ENCODE measurements around the gene CHPF2.

DNA sequence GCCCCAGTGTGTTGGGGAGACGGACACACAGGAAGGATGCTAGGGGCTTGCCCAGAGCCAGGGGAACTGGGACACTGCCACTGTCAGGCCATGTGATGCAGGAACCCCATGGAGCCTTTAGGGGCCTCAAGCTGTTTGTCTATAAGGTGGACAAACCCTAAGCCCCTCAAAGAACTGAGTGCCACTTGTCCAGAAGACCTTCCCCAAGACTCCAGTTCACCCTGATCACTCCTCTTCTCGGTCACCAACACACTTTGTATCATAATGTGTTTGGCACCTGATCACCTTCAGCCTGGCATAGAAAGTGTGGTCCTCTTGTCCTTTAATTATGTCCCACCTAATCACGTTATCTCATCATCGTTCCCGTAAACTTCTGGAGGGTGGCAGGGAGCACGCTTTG lies 22.7 kb upstream of the CHPF2 start:
- TF ChIP-seq, protein P1, sequence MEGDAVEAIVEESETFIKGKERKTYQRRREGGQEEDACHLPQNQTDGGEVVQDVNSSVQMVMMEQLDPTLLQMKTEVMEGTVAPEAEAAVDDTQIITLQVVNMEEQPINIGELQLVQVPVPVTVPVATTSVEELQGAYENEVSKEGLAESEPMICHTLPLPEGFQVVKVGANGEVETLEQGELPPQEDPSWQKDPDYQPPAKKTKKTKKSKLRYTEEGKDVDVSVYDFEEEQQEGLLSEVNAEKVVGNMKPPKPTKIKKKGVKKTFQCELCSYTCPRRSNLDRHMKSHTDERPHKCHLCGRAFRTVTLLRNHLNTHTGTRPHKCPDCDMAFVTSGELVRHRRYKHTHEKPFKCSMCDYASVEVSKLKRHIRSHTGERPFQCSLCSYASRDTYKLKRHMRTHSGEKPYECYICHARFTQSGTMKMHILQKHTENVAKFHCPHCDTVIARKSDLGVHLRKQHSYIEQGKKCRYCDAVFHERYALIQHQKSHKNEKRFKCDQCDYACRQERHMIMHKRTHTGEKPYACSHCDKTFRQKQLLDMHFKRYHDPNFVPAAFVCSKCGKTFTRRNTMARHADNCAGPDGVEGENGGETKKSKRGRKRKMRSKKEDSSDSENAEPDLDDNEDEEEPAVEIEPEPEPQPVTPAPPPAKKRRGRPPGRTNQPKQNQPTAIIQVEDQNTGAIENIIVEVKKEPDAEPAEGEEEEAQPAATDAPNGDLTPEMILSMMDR (IDR thresholded peaks at IDR 0.05) = no peak
- TF ChIP-seq POLR2A (IDR thresholded peaks at IDR 0.05) = no peak

Data from thyroid gland (tissue), 4 donors.